GM19351 (cell line): ENCODE data around the gene ADGRD1.

Experiments used
- ATAC-seq: cut with Tn5 transposase; IDR thresholded peaks from one replicate; pipeline ENCODE4 v1.9.1; 2021; ENCODE audit warnings: mild to moderate bottlenecking, moderate library complexity; ENCODE audit not compliant: unreplicated experiment

ADGRD1 gene

GRCh38 chr12:131085816-131086591, 132.3 kb downstream of the ADGRD1 start:
- no peak for ATAC-seq

- ATAC-seq: no peak
Observed at GRCh38 chr12:131087302-131087818, 133.7 kb downstream of the ADGRD1 start.

GRCh38 chr12:131087991-131088700, 134.4 kb downstream of the ADGRD1 start:
- no peak for ATAC-seq

GRCh38 chr12:131088701-131089530, 135.2 kb downstream of the ADGRD1 start:
- ATAC-seq: no peak

- ATAC-seq: no peak
Observed at GRCh38 chr12:131089531-131090273, 136.0 kb downstream of the ADGRD1 start.

- no peak for ATAC-seq
Observed at GRCh38 chr12:131090274-131091210, 136.8 kb downstream of the ADGRD1 start.

GRCh38 chr12:131091413-131091975, 137.8 kb downstream of the ADGRD1 start:
- peak; percentile 32 for ATAC-seq

- ATAC-seq: no peak
Observed at GRCh38 chr12:131091976-131092691, 138.4 kb downstream of the ADGRD1 start.

GRCh38 chr12:131092901-131093603, 139.3 kb downstream of the ADGRD1 start:
- ATAC-seq: peak; percentile 59

GRCh38 chr12:131093604-131093955, 139.9 kb downstream of the ADGRD1 start:
- ATAC-seq: no peak

- no peak for ATAC-seq
Observed at GRCh38 chr12:131093971-131094830, 140.5 kb downstream of the ADGRD1 start.

- no peak for ATAC-seq
Observed at GRCh38 chr12:131094831-131095805, 141.4 kb downstream of the ADGRD1 start.

GRCh38 chr12:131095826-131096680, 142.3 kb downstream of the ADGRD1 start:
- no peak for ATAC-seq

GRCh38 chr12:131096681-131097181, 143.0 kb downstream of the ADGRD1 start:
- ATAC-seq: no peak
